OCI-LY7 (cell line): ENCODE measurements around the gene TRIM40. TPM values are rescaled to one million over a fixed set of nuclear protein-coding genes. Genes with fewer than 3 reads are reported as not detected.

ENCODE experiments used
- BruUV-seq: library from RNA; stranded (reverse); fragments of 400-500 nt; replicated peaks from 2 replicates; lab custom pipeline; 2021; lab: Mats Ljungman, UMichigan
- CTCF ChIA-PET: fragments of 300-600 bp; sonication (Branson Sonifier 250); formaldehyde crosslinking; loops from one replicate; lab custom pipeline; 2022; ENCODE audit warnings: antibody characterized with exemption; ENCODE audit not compliant: unreplicated experiment; lab: Charles Lee
- POLR2A ChIA-PET: fragments of 300-600 bp; sonication (Branson Sonifier 250); formaldehyde crosslinking; loops from one replicate; lab custom pipeline; 2022; ENCODE audit warnings: antibody characterized with exemption; lab: Charles Lee
- DNase-seq: peaks from one replicate; pipeline ENCODE4 v3.0.0-alpha.2; 2015; ENCODE audit warnings: low spot score
- H2AFZ ChIP-seq: fragments of 200-600 bp; sonication (generic), shearing (Covaris generic); 2 replicates; pipeline ENCODE4 v1.6.1; 2014; ENCODE audit warnings: mild to moderate bottlenecking, antibody characterized with exemption, low read length, moderate library complexity
- H3K27ac ChIP-seq: fragments of 200-600 bp; sonication (generic); 2 replicates; pipeline ENCODE4 v1.5.1; 2014; ENCODE audit warnings: mixed run types, low read depth, mild to moderate bottlenecking, moderate library complexity, low read length, inconsistent platforms; ENCODE audit not compliant: poor library complexity, severe bottlenecking
- H3K36me3 ChIP-seq: fragments of 200-600 bp; sonication (generic); 2 replicates; pipeline ENCODE4 v1.6.1; 2014; ENCODE audit warnings: mild to moderate bottlenecking, antibody characterized with exemption, low read length, moderate library complexity, mixed read lengths; ENCODE audit not compliant: insufficient read depth
- H3K4me1 ChIP-seq: fragments of 200-600 bp; sonication (generic); 2 replicates; pipeline ENCODE4 v1.5.1; 2014; ENCODE audit warnings: mild to moderate bottlenecking, low read length; ENCODE audit not compliant: insufficient read depth, poor library complexity, severe bottlenecking
- H3K4me2 ChIP-seq: fragments of 200-600 bp; sonication (generic); 2 replicates; pipeline ENCODE4 v1.6.1; 2014; ENCODE audit warnings: mild to moderate bottlenecking, low read length
- H3K4me3 ChIP-seq: fragments of 200-600 bp; sonication (generic); 2 replicates; pipeline ENCODE4 v1.5.1; 2014; ENCODE audit warnings: mild to moderate bottlenecking, low read depth, low read length; ENCODE audit not compliant: poor library complexity, severe bottlenecking
- H3K79me2 ChIP-seq: fragments of 200-600 bp; sonication (generic); 2 replicates; pipeline ENCODE4 v1.6.1; 2016; ENCODE audit warnings: low read depth, mild to moderate bottlenecking, low read length, moderate library complexity, mixed read lengths; ENCODE audit not compliant: insufficient read depth
- H3K9me2 ChIP-seq: fragments of 200-600 bp; sonication (generic); 2 replicates; pipeline ENCODE4 v1.6.1; 2016; ENCODE audit warnings: mild to moderate bottlenecking, low read length, mixed read lengths; ENCODE audit not compliant: insufficient read depth
- H3K9me3 ChIP-seq: fragments of 200-600 bp; sonication (generic); 2 replicates; pipeline ENCODE4 v1.6.1; 2014; ENCODE audit warnings: mild to moderate bottlenecking, mixed run types, low read length, mixed read lengths
- H4K20me1 ChIP-seq: fragments of 200-600 bp; sonication (generic); 2 replicates; pipeline ENCODE4 v1.6.1; 2014; ENCODE audit warnings: mild to moderate bottlenecking, antibody characterized with exemption, low read length, moderate library complexity, mixed read lengths; ENCODE audit not compliant: insufficient read depth
- CTCF ChIP-seq: fragments of 200-600 bp; sonication (generic); conservative IDR thresholded peaks from 2 replicates; pipeline ENCODE4 v1.5.1; 2014; ENCODE audit warnings: mild to moderate bottlenecking, antibody characterized with exemption, low read length, moderate library complexity, mixed read lengths
- EZH2phosphoT487 ChIP-seq: fragments of 200-600 bp; sonication (generic); IDR thresholded peaks from 2 replicates; pipeline ENCODE4 v1.6.1; 2018; ENCODE audit warnings: low read depth, borderline replicate concordance, mild to moderate bottlenecking, mixed run types, antibody characterized with exemption, low read length, moderate library complexity, mixed read lengths
- intact Hi-C: fragments of 100-400 bp; cut with micrococcal nuclease; formaldehyde crosslinking; loops from one replicate; pipeline ENCODE4 v1.10.0; 2022; ENCODE audit not compliant: unreplicated experiment
- total RNA-seq, 2 experiments: library from RNA; depleted of rRNA in 1 of 2; stranded (reverse); fragments of >200 nt in 1 of 2; shearing (Covaris generic) in 1 of 2; gene quantifications; 2 replicates each; pipeline ENCODE4 v1.2.3, GENCODE V29; 2014 to 2022

TRIM40 gene
- total RNA-seq, 2 experiments from 2014 or later = not detected

- intact Hi-C loops = no loop called here
- Histone ChIP-seq H3K27ac (no peak overlapping the region), H3K4me2 (no peak overlapping the region), H3K9me3 (no peaks in the 10 kb centered on the region), H3K79me2 (no peaks in the 10 kb centered on the region), H3K4me1 (no peaks in the 10 kb centered on the region), H3K36me3 (no peaks in the 10 kb centered on the region), H3K9me2 (no peaks in the 10 kb centered on the region), H4K20me1 (no peaks in the 10 kb centered on the region), H2AFZ (no peak overlapping the region), H3K4me3 (no peak overlapping the region)
- ChIA-PET CTCF (no interaction called here), POLR2A (no interaction called here)
- no peak for DNase-seq
- TF ChIP-seq EZH2phosphoT487 = no peak
- no peak for TF ChIP-seq CTCF
- BruUV-seq = no TSS peak
These were observed 11.2 kb downstream of the TRIM40 start for GRCh38 chr6:30147096-30147495.

GRCh38 chr6:30149234-30149633 is 13.3 kb downstream of the TRIM40 start:
- DNase-seq = peak; percentile 8
- Histone ChIP-seq H2AFZ (no peak overlapping the region), H3K79me2 (no peaks in the 10 kb centered on the region), H3K36me3 (no peaks in the 10 kb centered on the region), H4K20me1 (no peaks in the 10 kb centered on the region), H3K9me3 (no peaks in the 10 kb centered on the region), H3K4me2 (no peak overlapping the region), H3K4me3 (no peak overlapping the region), H3K4me1 (no peaks in the 10 kb centered on the region), H3K27ac (no peak overlapping the region), H3K9me2 (no peaks in the 10 kb centered on the region)
- BruUV-seq = no TSS peak
- intact Hi-C loops = no loop called here
- CTCF ChIA-PET = no interaction called here
- TF ChIP-seq EZH2phosphoT487 (no peak), CTCF (peak; percentile 40; the same call in 1 of the 2 replicates)
- POLR2A ChIA-PET = no interaction called here

- no peak for DNase-seq
- no peaks in the 10 kb centered on the region for H3K36me3 ChIP-seq
- H3K9me2 ChIP-seq = no peaks in the 10 kb centered on the region
- H3K4me3 ChIP-seq = no peak overlapping the region
- H4K20me1 ChIP-seq = no peaks in the 10 kb centered on the region
- no peak overlapping the region for H3K4me2 ChIP-seq
- intact Hi-C loops = no loop called here
- no peak overlapping the region for H3K27ac ChIP-seq
- BruUV-seq = no TSS peak
- H3K4me1 ChIP-seq = no peaks in the 10 kb centered on the region
- H3K9me3 ChIP-seq = no peaks in the 10 kb centered on the region
- H3K79me2 ChIP-seq = no peaks in the 10 kb centered on the region
- TF ChIP-seq EZH2phosphoT487 (no peak), CTCF (no peak)
- H2AFZ ChIP-seq = no peak overlapping the region
- ChIA-PET CTCF (no interaction called here), POLR2A (no interaction called here)
These were observed 14.1 kb downstream of the TRIM40 start for GRCh38 chr6:30149858-30150550.
